Activated effector memory CD4-positive, alpha-beta T cell treated with Interleukin-2 at 50 U/mL for 16 hours (primary cell): ENCODE measurements around the gene ABCB7.
"Not testable (repeated sequence)": the region's sequence is repeated elsewhere in the genome, so short reads cannot be mapped to it uniquely, and the experiment has no call there.

Source experiments
- DNase-seq: peaks from one replicate; pipeline ENCODE4 v3.0.0-alpha.2; 2020

Gene ABCB7

DNA sequence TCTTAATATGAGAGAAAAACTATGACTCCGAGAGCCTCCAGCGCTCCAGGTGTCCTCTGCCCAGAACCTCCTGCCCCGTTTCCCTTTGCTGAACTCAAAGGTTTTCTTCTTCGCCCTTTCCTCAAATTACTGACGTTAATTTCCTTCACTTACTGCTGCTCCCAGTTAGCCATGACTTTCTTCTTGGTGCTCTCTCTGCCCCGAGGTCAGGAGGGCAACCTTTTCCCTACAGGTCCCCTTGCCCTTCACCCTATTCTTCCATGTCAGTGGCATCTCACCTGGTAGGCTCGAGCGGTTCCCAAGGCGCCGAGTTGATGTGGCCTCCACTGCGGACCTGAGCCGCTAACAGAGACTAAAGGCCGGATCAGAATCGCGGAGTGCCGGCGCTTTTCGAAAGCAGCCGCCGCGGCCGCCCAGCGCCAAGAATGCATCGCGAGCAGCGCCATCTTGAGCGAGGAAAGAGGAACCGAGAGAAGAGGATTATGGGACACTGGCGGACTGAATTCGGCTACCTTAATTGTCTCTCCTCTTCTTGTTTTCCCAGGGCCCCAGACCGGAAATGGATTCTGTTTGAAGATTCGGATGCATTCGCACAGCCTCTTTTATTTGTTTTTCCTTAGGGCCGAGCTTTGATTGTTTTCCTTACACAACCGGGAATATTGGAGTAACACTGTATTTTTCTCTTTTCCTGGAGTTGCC lies at the start of gene ABCB7:
Gene ABCB7 (minus strand): TSS at position 457 of the 699 bp plus-strand sequence. CDS start 11 bp downstream, at position 446.
- peak; percentile 42 for DNase-seq

DNA sequence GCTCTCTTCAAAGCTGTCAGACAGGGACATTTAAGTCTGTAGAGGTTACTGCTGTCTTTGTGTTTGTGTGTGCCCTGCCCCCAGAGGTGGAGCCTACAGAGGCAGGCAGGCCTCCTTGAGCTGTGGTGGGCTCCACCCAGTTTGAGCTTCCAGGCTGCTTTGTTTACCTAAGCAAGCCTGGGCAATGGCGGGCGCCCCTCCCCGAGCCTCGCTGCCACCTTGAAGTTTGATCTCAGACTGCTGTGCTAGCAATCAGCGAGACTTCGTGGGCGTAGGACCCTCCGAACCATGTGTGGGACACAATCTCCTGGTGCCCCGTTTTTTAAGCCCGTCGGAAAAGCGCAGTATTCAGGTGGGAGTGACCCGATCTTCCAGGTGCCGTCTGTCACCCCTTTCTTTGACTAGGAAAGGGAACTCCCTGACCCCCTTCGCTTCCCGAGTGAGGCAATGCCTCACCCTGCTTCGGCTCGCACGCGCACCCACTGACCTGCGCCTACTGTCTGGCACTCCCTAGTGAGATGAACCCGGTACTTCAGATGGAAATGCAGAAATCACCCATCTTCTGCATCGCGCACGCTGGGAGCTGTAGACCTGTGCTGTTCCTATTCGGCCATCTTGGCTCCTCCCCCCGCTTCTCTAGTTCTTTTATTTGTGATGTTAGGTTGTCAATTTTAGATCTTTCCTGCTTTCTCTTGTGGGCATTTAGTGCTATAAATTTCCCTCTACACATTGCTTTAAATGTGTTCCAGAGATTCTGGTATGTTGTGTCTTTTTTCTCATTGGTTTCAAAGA lies 32.5 kb upstream of the ABCB7 start:
- not testable (repeated sequence) for DNase-seq

DNA sequence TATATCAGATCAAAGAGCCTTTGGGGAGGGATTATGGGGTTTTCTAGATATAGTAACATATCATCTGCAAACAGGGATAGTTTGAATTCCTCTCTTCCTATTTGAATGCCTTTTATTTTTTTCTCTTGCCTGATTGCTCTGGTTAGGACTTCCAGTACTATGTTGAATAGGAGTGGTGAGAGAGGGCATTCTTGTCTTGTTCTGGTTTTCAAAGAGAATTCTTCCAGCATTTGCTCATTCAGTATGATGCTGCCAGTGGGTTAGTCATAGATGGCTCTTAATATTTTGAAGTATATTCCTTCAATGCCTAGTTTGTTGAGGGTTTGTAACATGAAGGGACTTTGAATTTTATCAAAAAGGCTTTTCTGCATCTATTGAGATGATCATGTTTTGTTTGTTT lies 25.6 kb upstream of the ABCB7 start:
- no peak for DNase-seq

DNA sequence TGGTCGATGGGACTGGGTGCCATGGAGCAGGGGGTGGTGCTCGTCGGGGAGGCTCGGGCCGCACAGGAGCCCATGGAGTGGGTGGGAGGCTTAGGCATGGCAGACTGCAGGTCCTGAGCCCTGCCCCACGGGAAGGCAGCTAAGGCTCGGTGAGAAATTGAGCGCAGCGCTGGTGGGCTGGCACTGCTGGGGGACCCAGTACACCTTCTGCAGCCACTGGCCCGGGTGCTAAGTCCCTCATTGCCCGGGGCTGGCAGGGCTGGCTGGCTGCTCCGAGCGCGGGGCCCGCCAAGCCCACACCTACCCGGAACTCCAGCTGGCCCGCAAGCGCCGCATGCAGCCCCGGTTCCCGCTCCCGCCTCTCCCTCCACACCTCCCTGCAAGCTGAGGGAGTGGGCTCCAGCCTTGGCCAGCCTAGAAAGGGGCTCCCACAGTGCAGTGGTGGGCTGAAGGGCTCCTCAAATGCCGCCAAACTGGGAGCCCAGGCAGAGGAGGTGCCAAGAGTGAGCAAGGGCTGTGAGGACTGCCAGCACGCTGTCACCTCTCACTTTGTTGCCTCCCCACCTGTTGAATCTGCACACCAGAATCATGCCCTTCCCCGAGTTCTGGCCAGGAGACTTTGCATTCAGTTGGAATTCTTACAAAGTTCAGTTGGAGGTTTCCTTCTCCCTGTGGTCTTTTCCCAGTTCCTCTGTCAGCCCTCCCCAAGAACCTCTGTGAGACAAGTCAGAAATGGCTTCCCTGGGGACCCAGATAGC lies 23.6 kb upstream of the ABCB7 start:
- not testable (repeated sequence) for DNase-seq

DNA sequence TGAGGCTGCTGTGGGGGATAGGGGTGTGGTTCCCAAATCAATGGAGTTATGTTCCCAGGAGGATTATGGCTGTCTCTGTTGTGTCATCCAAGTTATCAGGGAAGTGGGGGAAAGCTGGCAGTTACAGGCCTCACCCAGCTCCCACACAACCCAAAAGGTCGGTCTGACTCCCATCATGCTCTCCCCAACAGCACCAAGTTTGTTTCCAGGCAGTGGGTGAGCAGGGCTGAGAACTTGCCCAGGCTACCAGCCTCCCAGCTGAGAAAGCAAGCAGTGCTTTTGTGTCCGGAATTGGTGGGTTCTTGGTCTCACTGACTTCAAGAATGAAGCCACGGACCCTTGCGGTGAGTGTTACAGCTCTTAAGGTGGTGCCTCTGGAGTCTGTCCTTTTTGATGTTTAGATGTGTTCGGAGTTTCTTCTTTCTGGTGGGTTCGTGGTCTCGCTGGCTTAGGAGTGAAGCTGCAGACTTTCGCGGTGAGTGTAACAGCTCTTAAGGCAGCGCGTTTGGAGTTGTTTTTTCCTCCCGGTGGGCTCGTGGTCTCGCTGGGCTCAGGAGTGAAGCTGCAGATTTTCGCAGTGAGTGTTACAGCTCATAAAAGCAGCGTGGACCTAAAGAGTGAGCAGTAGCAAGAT lies 16.3 kb upstream of the ABCB7 start:
- DNase-seq = not testable (repeated sequence)

DNA sequence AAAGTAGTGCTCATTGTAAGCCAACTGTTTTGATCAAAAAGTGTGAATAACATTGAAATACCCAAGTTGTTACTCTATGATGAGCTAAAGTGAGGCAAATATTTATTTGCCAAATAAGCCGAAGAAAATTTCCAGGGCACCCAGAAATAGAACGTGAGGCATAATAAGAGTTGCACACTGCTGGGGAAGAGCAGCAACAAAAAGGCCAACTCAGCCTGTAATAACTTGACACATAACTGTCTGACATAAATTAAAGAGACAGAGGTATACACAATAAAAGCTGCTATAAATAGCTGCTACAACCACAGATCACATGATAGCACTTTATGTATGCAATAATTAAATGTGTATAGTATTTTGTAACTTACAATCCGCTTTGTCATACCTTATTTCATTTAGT lies 2.0 kb upstream of the ABCB7 start:
- no peak for DNase-seq

DNA sequence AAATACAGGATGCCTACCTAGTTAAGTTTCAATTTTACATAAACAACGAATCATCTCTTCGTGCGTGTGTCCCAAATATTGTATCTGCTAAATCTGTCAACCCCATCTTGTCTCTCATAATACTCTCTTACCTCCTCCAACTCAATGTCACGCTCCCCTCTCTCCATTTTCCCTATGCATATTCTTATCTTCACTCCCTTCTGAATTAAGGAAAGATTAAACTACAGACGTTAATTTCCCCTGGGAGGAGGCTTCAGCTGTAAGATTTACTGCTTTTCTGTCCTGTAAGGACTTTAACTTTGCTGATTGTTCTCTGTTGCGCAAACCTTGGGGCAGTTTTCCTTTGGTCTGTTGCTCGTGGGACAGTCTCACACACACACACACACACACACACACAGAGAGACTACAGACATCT lies 455 bp upstream of the ABCB7 start:
- DNase-seq = no peak

DNA sequence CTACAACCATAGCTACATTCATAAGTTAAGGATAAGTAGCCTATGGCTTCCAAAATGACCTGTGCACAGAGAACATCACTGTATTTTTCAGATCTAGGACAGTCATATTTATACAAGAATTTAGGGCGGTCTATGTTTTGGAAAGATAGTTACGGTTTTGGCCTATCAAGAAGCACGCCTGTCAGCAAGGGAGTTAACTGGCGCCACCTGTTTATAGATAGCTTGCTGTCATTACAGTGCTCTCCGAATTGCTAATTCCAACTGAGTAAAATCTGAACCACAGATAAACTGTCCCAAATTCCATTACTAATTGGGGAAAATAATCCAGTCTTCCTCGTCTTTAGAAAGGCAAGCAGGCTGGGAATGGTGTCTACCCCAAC lies 646 bp downstream of the ABCB7 start:
- DNase-seq = no peak

DNA sequence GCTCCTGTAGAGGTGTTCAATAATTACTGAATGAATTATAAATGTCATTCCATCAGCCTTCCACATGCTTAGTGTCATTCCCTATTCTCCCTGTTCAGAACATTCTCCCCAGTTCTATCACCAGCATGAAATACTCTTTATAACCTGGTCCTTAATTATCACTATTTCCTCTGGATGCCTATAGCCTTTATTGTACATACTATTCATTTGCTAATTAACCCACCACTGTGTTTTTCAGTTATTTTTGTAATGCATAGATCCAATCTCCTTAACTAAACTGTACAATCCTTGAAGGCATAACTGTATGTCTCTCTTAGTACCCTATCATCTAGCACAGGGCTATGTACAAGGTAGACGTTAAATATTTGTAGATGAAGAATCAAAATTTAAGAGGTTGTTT lies 1.2 kb downstream of the ABCB7 start:
- no peak for DNase-seq

DNA sequence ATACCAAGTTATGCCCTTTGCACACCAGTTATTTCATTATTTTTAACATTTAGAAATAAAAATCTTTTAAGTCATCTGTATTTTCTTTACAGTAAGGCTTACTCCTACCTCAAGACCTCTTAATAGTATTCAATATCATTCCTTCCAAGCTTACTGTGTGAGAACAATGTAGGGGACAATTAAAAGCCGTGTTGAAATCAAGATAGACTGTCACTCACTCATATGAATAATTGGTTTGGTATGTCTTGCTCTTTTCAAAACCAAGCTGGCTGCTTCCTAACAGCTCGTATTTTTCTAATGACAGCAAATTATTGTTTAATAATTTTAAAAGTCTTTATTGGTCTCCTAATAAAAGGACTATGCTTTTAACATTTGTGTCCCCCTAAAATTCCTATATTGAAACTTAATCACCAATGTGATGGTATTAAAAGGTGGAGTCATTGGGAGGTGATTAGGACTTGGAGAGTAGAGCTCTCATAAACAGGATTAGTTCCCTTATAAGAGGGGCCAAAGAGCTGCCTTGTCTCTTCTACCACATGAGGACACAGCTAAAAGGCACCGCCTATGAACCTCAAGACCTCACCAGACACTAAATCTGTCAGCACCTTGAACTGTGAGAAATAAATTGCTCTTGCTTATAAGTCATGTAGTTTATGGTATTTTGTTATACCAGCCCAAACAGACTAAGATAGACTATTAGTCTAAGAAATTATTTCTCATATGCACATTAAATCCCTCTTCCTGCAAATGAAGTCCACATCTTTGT lies 4.1 kb downstream of the ABCB7 start:
- DNase-seq = no peak

DNA sequence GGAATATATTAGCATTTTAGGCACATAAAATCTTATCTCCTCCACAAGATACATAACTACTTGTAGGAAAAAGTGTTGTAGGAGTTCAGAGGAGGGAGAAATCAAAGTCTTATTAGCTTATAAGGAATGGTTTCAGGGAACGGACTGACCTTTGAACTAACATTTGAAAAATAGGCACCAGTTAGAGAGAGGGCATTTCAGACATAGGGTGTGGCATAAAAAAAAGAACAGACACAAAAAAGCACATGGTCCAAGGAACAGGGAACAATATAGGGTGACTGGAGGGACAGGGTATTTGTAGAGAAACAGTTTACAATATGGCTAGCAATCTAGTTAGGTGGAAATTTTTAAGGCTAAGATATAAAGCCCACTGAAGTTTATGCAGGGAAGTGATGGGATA lies 6.4 kb downstream of the ABCB7 start:
- no peak for DNase-seq

DNA sequence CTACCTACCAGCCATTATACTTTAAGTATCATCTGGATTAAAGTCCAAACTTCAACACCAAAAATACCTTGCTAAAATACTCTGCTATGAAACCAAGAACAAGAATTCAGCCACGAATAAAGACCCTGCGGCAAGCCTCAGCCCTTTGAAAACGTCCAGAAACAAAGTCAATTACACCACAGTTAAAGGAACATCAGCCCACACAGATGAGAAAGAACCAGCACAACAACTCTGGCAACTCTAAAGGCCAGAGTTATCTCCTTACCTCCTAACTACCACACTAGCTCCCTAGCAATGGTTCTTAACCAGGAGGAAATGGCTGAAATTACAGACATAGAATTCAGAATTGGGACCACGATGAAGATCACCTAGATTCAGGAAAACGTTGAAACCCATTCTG lies 23.4 kb downstream of the ABCB7 start:
- no peak for DNase-seq

DNA sequence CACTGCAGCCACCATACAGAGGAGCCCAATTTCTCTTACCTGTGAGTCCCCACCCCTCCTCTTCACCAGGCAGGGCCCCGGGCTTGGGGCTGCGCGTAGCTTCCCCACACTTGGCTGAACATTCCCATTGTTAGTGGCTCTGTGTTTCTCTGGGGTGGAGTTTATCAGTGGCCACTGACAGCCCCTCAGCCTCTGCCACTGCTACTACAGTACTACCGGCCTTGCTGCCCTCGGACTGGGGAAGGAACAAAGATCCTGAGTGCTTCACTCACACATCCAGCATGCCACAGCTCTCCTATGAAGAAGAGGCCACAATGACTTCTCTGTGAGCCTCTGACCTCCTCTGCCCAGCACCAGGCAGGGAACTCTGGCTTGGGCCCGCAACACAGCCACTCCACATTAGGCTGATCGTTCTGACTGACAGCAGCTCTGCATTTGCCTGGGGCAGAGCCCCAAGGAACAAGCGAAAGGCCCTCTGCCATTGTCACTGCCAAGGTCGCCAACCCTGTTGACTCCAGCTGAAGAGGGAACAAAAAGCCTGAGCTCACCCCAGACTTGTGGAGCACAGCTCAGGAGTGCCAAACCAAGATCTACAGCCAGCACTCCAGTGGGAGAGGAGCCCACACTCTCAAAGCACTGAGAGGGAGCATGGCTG lies 24.0 kb downstream of the ABCB7 start:
- no peak for DNase-seq

DNA sequence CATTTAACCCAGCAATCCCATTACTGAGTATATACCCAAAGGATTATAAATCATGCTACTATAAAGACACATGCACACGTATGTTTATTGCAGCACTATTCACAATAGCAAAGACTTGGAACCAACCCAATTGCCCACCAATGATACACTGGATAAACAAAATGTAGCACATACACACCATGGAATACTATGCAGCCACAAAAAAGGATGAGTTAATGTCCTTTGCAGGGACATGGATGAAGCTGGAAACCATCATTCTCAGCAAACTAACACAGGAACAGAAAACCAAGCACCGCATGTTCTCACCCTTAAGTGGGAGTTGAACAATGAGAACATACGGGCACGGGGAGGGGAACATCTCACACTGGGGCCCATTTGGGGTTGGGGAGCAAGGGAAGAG lies 27.0 kb downstream of the ABCB7 start:
- not testable (repeated sequence) for DNase-seq

DNA sequence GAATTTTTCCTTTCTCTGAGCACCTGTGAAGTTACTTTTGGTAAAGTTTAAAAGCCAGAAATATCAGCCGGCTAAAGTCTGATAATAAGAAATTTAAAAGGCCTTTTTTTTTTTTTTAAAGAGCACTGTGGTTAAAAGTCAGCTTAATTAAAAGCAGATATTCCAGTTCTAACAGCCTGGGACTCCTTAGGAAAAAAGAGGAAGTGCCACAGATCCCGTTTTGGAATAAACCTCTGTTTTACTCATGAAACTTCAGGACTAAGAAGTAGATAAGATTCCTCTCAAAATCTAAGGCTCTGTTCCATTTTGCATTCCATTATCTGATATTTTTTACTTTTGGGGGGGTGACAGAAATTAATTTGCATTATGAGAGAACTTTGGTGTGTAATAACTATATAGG lies 37.8 kb downstream of the ABCB7 start:
- DNase-seq = no peak

DNA sequence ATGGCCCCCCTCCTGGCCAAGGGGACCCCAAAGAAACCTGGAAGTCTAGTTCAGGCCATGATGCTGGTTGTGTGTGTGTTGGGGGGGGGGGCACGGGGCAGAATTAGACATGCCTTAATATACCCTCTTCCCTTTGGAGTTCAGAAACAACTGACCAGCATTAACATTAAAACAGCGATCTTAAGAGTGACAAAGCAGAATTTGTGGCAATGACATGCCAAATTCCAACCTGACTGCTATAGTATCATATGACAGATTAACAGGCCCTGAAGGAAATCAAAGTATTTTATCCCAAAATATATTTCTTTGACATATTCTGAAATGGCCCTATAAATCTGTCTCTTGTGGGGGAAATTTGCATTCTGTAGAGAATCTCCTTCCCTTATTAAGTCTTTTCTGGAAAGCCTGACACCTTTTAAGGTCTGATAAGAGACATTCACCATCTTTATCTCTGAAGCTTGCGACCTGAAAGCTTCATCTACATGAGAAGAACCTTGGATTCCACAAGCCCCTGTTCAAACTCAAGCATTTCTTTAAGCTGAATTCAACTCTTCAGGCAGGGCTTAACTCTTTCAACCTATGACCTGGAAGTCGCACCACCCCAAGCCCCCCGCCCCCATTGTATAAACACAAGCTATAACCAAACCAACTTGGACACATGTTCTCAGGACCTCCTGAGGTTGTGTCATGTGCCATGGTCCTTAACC lies 40.2 kb downstream of the ABCB7 start:
- no peak for DNase-seq

DNA sequence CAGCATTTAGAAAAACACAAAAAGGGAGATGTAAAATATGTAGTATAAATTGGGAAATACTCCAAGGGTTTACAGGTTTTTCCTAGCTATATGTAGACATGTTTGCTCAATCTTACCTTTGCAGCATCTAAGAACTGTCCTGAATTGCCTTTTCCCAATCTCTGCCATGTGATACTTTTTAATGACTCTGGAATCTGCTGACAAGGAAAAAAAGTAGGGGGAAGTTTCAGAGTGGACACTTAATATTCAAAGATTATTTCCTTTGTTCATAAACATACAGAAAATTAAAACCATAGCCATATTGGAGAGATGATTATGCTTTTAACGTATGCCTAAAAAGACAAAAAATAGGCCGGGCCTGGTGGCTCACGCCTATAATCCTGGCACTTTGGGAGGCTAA lies 41.4 kb downstream of the ABCB7 start:
- no peak for DNase-seq

DNA sequence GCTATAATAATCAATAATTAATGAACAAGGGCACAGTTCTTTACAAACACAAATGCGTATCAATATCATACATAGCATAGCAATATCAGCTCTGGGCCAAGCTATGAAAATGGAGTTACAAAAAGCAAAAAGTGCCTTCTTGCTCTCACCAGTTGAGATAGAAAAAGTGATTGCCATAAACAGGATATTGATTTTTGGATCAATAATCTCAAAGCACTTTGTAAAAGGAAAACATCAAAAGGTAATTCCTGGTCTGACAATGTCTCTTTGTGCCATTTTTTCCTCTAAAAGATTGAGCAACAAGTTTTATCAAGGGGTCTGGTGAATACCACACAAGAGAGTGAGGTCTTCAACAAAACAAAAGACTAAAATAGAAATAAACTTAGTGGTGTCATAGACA lies 42.4 kb downstream of the ABCB7 start:
- no peak for DNase-seq

DNA sequence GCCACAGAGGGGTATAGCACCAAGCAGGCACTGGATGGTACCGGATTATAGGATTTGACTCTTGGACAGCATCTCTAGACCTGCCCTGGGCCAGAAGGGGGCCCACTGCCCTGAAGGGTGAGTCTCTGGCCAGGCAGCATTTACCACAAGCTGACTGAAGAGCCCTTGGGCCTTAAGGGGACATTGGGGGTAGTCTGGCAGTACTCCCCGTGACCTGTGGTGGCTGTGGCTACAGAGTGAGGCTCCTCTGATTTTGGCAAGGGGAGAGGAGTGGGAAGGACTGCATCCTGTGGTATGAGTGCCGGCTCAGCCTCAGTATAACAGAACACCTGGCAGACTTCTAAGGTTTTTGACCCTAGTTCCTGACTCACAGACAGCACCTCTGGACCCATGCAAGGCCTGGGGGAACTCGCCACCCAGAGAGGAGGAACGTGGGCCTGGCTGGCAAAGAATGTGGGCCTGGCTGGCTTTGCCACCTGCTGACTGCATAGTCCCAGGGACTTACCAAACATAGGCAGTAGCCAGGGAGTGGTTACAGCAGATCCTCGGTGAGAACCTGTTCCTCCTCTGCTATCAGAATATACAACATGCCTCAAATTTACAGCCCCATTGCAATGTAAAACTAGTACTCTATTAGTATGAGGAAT lies 48.1 kb downstream of the ABCB7 start:
- no peak for DNase-seq

DNA sequence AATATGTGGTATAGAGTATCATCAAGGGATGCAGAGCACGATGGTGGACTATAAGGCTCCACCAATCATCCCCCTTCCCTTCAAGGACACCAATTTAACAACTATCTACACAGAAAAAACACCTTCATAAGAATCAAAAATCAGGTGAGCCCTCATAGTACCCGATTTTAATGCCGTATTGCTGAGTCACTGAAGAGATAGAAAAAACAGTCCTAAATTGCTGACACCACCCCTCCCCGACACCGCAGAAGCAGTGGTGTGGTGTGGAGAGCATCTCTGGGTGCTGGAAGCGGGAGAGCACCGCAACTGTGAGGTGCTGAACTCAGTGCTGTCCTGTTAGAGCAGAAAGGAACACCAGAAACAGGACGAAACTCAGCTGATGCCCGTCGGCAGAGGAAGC lies 49.3 kb downstream of the ABCB7 start:
- DNase-seq = no peak

DNA sequence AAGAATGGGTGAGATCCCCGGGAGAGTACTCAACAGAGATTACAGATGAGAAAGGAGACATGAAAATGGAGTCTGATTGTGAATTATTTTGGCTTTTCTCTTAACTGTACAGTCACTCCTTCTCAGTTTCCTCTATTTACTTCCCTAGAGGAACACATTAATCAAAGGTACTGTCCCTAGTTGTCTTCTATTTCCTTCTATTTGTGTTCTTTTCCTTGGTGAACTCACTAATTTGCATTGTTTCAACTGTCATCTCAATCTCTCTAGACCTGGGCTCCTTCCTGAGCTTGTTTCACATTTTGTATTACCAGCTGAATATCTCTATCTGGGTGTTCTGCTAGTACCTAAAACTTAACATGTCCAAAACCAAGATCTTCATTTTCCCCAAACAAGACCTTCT lies 59.8 kb downstream of the ABCB7 start:
- DNase-seq = no peak
